ENCODE data around the gene EVC. TPM values are rescaled to one million over a fixed set of nuclear protein-coding genes. Genes with fewer than 3 reads are reported as not detected.
A peak's percentile ranks its signal among the peaks of the same experiment; 100 is the strongest.

Gene EVC
- total and polyA plus RNA-seq, 7 experiments from 2014 or later: 0.37 to 1.5 (median 0.68) TPM; not detected in 2

DNA sequence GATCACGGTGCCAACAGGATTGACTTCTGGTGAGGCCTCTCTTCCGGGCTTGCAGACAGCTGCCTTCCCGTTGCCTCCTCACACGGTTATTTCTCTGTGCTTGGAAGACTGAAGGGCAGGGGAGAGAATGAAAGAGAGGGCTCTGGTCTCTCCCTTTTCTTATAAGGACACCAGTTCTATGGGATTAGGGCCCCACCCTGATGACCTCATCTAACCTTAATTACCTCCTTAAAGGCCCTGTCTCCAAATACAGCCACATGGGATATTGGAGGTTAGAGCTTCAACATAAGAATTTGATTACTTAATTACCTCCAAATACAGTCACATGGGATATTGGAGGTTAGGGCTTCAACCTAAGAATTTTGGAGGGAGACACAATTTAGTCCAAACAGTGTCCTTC lies 46.5 kb downstream of the EVC start:
- intact Hi-C loops (cut with micrococcal nuclease): no loop called here
- Mint-ChIP-seq H3K36me3 (no peaks in the 10 kb centered on the region), H3K27ac (no peak overlapping the region), H3K4me1 (peaks cover 0 to 6% (median 0%) of the 10 kb centered on the region in 7 donors), H3K4me3 (no peak overlapping the region), H3K9me3 (peaks cover 0 to 11% (median 2%) of the 10 kb centered on the region in 11 donors), H3K27me3 (no peaks in the 10 kb centered on the region)
- Histone ChIP-seq H3K27ac (ENCODE audit: low read depth, low read length) (no peak overlapping the region), H3K27me3 (ENCODE audit: control insufficient read depth in 2 of 2, insufficient read depth in 2 of 2, low read length in 2 of 2) (no peaks in the 10 kb centered on the region), H3K9me3 (ENCODE audit: control insufficient read depth in 2 of 3, low read length in 3 of 3) (no peaks in the 10 kb centered on the region), H3K4me1 (ENCODE audit: control insufficient read depth in 2 of 2, insufficient read depth in 2 of 2, low read length in 2 of 2) (no peaks in the 10 kb centered on the region), H3K4me3 (ENCODE audit: low read length) (no peak overlapping the region), H3K36me3 (ENCODE audit: control insufficient read depth in 2 of 3, insufficient read depth in 3 of 3, low read length in 3 of 3) (no peaks in the 10 kb centered on the region)
- DNase-seq: no peak
- POLR2A ChIA-PET: no interaction called here
- CTCF ChIA-PET: no interaction called here
- ATAC-seq: no peak

DNA sequence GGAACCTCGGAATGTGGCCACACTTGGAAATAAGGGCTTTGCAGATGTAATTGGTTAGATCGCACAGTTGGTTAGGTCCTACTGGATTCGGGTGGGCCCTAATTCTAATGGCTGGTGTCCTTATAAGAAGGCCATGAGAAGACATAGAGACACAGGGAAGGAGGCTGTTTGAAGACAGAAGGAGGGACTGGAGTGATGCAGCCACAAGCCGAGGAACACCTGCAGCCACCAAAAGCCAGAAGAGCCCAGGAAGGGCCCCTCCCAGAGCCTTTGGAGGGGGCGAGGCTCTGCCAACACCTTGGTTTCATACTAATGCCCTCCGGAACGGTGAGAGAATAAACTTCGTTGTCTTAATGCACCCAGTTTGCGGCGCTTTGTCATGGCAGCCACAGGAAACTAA lies 47.0 kb downstream of the EVC start:
- H3K27ac Mint-ChIP-seq: no peak overlapping the region
- H3K27me3 ChIP-seq (ENCODE audit: control insufficient read depth in 2 of 2, insufficient read depth in 2 of 2, low read length in 2 of 2): no peaks in the 10 kb centered on the region
- no peaks in the 10 kb centered on the region for H3K4me1 ChIP-seq (ENCODE audit: control insufficient read depth in 2 of 2, insufficient read depth in 2 of 2, low read length in 2 of 2)
- no peaks in the 10 kb centered on the region for H3K36me3 ChIP-seq (ENCODE audit: control insufficient read depth in 2 of 3, insufficient read depth in 3 of 3, low read length in 3 of 3)
- H3K4me3 Mint-ChIP-seq: no peak overlapping the region
- no peak overlapping the region for H3K4me3 ChIP-seq (ENCODE audit: low read length)
- no peak overlapping the region for H3K27ac ChIP-seq (ENCODE audit: low read depth, low read length)
- ChIA-PET CTCF (no interaction called here), POLR2A (no interaction called here)
- H3K9me3 Mint-ChIP-seq: peaks cover 0 to 11% (median 2%) of the 10 kb centered on the region in 11 donors
- intact Hi-C loops (cut with micrococcal nuclease): no loop called here
- no peak for ATAC-seq
- no peaks in the 10 kb centered on the region for H3K9me3 ChIP-seq (ENCODE audit: control insufficient read depth in 2 of 3, low read length in 3 of 3)
- H3K4me1 Mint-ChIP-seq: peaks cover 0 to 6% (median 0%) of the 10 kb centered on the region in 7 donors
- H3K36me3 Mint-ChIP-seq: no peaks in the 10 kb centered on the region
- DNase-seq: no peak
- no peaks in the 10 kb centered on the region for H3K27me3 Mint-ChIP-seq

GRCh38 chr4:5758741-5759140 lies 47.7 kb downstream of the EVC start:
- H3K4me1 ChIP-seq (ENCODE audit: control insufficient read depth in 2 of 2, insufficient read depth in 2 of 2, low read length in 2 of 2): no peaks in the 10 kb centered on the region
- ChIA-PET POLR2A (no interaction called here), CTCF (no interaction called here)
- DNase-seq (peak in 1 of 9 donors; percentile 30), ATAC-seq (no peak)
- H3K9me3 ChIP-seq (ENCODE audit: control insufficient read depth in 2 of 3, low read length in 3 of 3): no peaks in the 10 kb centered on the region
- H3K27ac ChIP-seq (ENCODE audit: low read depth, low read length): no peak overlapping the region
- H3K4me3 Mint-ChIP-seq: no peak overlapping the region
- H3K9me3 Mint-ChIP-seq: peaks cover 0 to 11% (median 2%) of the 10 kb centered on the region in 11 donors
- peak overlapping the region in 1 of 9 donors; percentile 49 for H3K27ac Mint-ChIP-seq
- H3K4me1 Mint-ChIP-seq: peaks cover 0 to 6% (median 0%) of the 10 kb centered on the region in 7 donors
- no peaks in the 10 kb centered on the region for H3K36me3 ChIP-seq (ENCODE audit: control insufficient read depth in 2 of 3, insufficient read depth in 3 of 3, low read length in 3 of 3)
- no peaks in the 10 kb centered on the region for H3K27me3 ChIP-seq (ENCODE audit: control insufficient read depth in 2 of 2, insufficient read depth in 2 of 2, low read length in 2 of 2)
- H3K36me3 Mint-ChIP-seq: no peaks in the 10 kb centered on the region
- intact Hi-C loops (cut with micrococcal nuclease): no loop called here
- H3K27me3 Mint-ChIP-seq: no peaks in the 10 kb centered on the region
- H3K4me3 ChIP-seq (ENCODE audit: low read length): no peak overlapping the region

DNA sequence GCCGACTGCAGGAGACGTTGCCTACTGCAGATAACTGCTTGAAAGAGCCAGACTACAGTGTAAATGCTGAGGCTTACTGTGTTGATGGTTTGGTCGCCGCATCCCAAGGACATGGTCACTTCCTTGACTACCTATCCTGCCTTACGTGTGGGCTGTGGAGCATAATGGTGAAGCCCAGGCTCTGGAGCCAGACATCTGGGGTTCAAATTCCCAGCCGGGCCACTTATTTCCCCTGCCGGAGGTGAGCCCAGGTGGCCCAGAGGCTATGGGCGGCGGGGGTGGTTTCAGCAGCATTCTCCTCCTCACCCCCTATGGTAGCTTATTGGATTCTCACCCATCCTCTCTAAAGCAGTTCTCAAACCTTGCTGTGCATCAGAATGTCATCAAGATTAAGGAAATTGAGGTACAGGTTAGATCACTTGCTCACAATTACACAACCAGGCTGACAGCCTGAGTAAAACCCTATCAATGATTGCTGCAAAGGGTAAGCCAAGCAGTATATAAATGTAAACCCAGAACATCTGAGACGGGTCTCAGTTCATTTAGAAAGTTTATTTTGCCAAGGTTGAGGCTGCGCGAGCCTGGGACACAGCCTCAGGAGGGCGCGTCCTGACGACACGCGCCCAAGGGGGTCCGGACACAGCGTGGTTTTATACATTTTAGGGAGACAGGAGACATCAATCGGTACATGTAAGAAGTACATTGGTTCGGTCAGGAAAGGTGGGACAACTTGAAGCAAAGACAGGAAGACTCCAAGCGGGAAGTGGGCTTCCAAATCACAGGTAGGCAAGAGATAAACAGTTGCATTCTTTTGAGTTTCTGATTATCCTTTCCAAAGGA lies 48.5 kb downstream of the EVC start:
- Mint-ChIP-seq H3K27ac (no peak overlapping the region), H3K4me1 (peaks cover 0 to 6% (median 0%) of the 10 kb centered on the region in 7 donors), H3K9me3 (peaks cover 0 to 11% (median 0%) of the 10 kb centered on the region in 11 donors), H3K4me3 (no peak overlapping the region), H3K36me3 (no peaks in the 10 kb centered on the region), H3K27me3 (no peaks in the 10 kb centered on the region)
- DNase-seq: no peak
- ChIA-PET CTCF (no interaction called here), POLR2A (no interaction called here)
- H3K4me3 ChIP-seq (ENCODE audit: low read length): no peak overlapping the region
- intact Hi-C loops (cut with micrococcal nuclease): no loop called here
- H3K27me3 ChIP-seq (ENCODE audit: control insufficient read depth in 2 of 2, insufficient read depth in 2 of 2, low read length in 2 of 2): no peaks in the 10 kb centered on the region
- no peaks in the 10 kb centered on the region for H3K4me1 ChIP-seq (ENCODE audit: control insufficient read depth in 2 of 2, insufficient read depth in 2 of 2, low read length in 2 of 2)
- H3K27ac ChIP-seq (ENCODE audit: low read depth, low read length): no peak overlapping the region
- no peaks in the 10 kb centered on the region for H3K9me3 ChIP-seq (ENCODE audit: control insufficient read depth in 2 of 3, low read length in 3 of 3)
- no peak for ATAC-seq
- no peaks in the 10 kb centered on the region for H3K36me3 ChIP-seq (ENCODE audit: control insufficient read depth in 2 of 3, insufficient read depth in 3 of 3, low read length in 3 of 3)

GRCh38 chr4:5760246-5760645 lies 49.2 kb downstream of the EVC start:
- Mint-ChIP-seq H3K27ac (no peak overlapping the region), H3K9me3 (peaks cover 0 to 11% (median 0%) of the 10 kb centered on the region in 11 donors), H3K4me1 (peaks cover 0 to 6% (median 0%) of the 10 kb centered on the region in 7 donors), H3K36me3 (no peaks in the 10 kb centered on the region), H3K4me3 (no peak overlapping the region), H3K27me3 (no peaks in the 10 kb centered on the region)
- H3K27me3 ChIP-seq (ENCODE audit: control insufficient read depth in 2 of 2, insufficient read depth in 2 of 2, low read length in 2 of 2): no peaks in the 10 kb centered on the region
- H3K36me3 ChIP-seq (ENCODE audit: control insufficient read depth in 2 of 3, insufficient read depth in 3 of 3, low read length in 3 of 3): no peaks in the 10 kb centered on the region
- ATAC-seq: no peak
- no peak overlapping the region for H3K27ac ChIP-seq (ENCODE audit: low read depth, low read length)
- no peak for DNase-seq
- no peak overlapping the region for H3K4me3 ChIP-seq (ENCODE audit: low read length)
- ChIA-PET CTCF (no interaction called here), POLR2A (no interaction called here)
- no peaks in the 10 kb centered on the region for H3K4me1 ChIP-seq (ENCODE audit: control insufficient read depth in 2 of 2, insufficient read depth in 2 of 2, low read length in 2 of 2)
- intact Hi-C loops (cut with micrococcal nuclease): no loop called here
- no peaks in the 10 kb centered on the region for H3K9me3 ChIP-seq (ENCODE audit: control insufficient read depth in 2 of 3, low read length in 3 of 3)

DNA sequence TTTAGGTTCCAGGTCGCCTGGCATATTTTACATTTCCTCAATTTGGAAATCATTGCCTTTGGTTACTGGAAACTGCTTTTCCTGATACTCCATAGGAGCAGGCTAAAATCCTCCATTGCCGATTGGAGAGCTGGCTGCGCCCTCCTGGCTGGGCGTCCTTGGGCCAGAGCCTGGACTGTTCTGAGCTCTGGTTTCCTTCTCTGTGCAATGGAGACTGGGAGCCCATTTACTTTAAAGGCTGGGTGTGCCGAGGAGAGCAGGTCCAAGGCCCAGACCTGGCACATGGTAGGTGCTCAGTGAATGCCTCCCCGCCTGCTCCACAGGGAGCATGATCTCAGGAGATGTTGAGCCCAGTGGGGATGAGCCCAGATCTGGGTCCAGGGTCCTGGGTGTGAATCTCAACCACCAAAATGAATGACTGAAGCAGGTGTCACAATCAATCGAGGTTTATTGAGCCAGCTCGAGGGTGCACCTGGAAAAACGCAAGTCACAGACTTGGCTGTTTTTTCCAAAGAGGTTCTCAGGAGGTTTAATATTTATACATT lies 50.0 kb downstream of the EVC start:
- Histone ChIP-seq H3K4me3 (ENCODE audit: low read length) (no peak overlapping the region), H3K36me3 (ENCODE audit: control insufficient read depth in 2 of 3, insufficient read depth in 3 of 3, low read length in 3 of 3) (no peaks in the 10 kb centered on the region), H3K4me1 (ENCODE audit: control insufficient read depth in 2 of 2, insufficient read depth in 2 of 2, low read length in 2 of 2) (no peaks in the 10 kb centered on the region), H3K27ac (ENCODE audit: low read depth, low read length) (no peak overlapping the region), H3K27me3 (ENCODE audit: control insufficient read depth in 2 of 2, insufficient read depth in 2 of 2, low read length in 2 of 2) (no peaks in the 10 kb centered on the region), H3K9me3 (ENCODE audit: control insufficient read depth in 2 of 3, low read length in 3 of 3) (no peaks in the 10 kb centered on the region)
- no peaks in the 10 kb centered on the region for H3K27me3 Mint-ChIP-seq
- no peak for ATAC-seq
- intact Hi-C loops (cut with micrococcal nuclease): no loop called here
- peaks cover 0 to 11% (median 0%) of the 10 kb centered on the region in 11 donors for H3K9me3 Mint-ChIP-seq
- H3K27ac Mint-ChIP-seq: no peak overlapping the region
- ChIA-PET CTCF (no interaction called here), POLR2A (no interaction called here)
- no peaks in the 10 kb centered on the region for H3K36me3 Mint-ChIP-seq
- DNase-seq: no peak
- no peak overlapping the region for H3K4me3 Mint-ChIP-seq
- H3K4me1 Mint-ChIP-seq: peaks cover 0 to 6% (median 0%) of the 10 kb centered on the region in 7 donors

- Histone ChIP-seq H3K27me3 (ENCODE audit: control insufficient read depth in 2 of 2, insufficient read depth in 2 of 2, low read length in 2 of 2) (no peaks in the 10 kb centered on the region), H3K4me3 (ENCODE audit: low read length) (no peak overlapping the region), H3K36me3 (ENCODE audit: control insufficient read depth in 2 of 3, insufficient read depth in 3 of 3, low read length in 3 of 3) (no peaks in the 10 kb centered on the region), H3K27ac (ENCODE audit: low read depth, low read length) (no peak overlapping the region), H3K9me3 (ENCODE audit: control insufficient read depth in 2 of 3, low read length in 3 of 3) (no peaks in the 10 kb centered on the region), H3K4me1 (ENCODE audit: control insufficient read depth in 2 of 2, insufficient read depth in 2 of 2, low read length in 2 of 2) (no peaks in the 10 kb centered on the region)
- intact Hi-C loops (cut with micrococcal nuclease): no loop called here
- ChIA-PET CTCF (no interaction called here), POLR2A (interaction anchor here (0.6 kb wide), 1 partner anchor 610 kb away, joined by 3 read pairs; no protein-coding TSS in a partner anchor)
- H3K4me1 Mint-ChIP-seq: peaks cover 0 to 3% (median 0%) of the 10 kb centered on the region in 7 donors
- H3K9me3 Mint-ChIP-seq: peaks cover 0 to 14% (median 9%) of the 10 kb centered on the region in 11 donors
- DNase-seq (no peak), ATAC-seq (no peak)
- no peak overlapping the region for H3K27ac Mint-ChIP-seq
- no peaks in the 10 kb centered on the region for H3K36me3 Mint-ChIP-seq
- peaks cover 0 to 6% (median 4%) of the 10 kb centered on the region in 5 donors for H3K27me3 Mint-ChIP-seq
- H3K4me3 Mint-ChIP-seq: no peak overlapping the region
These were observed 59.0 kb downstream of the EVC start for GRCh38 chr4:5770051-5770450.
